HFFc6 (cell line): ENCODE measurements around the gene MIS12. TPM values are rescaled to one million over a fixed set of nuclear protein-coding genes. Genes with fewer than 3 reads are reported as not detected.
A peak's percentile ranks its signal among the peaks of the same experiment; 100 is the strongest.

Source experiments
- DNase-seq: peaks from one replicate; pipeline ENCODE4 v3.0.0-alpha.2; 2018
- H3K27ac Mint-ChIP-seq: 2 replicates; pipeline ENCODE4 v1.8.0; 2020; ENCODE audit warnings: mild to moderate bottlenecking, mixed read lengths
- H3K27me3 Mint-ChIP-seq: 2 replicates; pipeline ENCODE4 v1.8.0; 2021; ENCODE audit warnings: mild to moderate bottlenecking, moderate library complexity, mixed read lengths; ENCODE audit not compliant: insufficient read depth
- H3K36me3 Mint-ChIP-seq: 2 replicates; pipeline ENCODE4 v1.8.0; 2021; ENCODE audit warnings: low read depth, mixed read lengths
- H3K4me1 Mint-ChIP-seq: 2 replicates; pipeline ENCODE4 v1.8.0; 2020; ENCODE audit warnings: low read depth, mixed read lengths
- H3K4me3 Mint-ChIP-seq: 2 replicates; pipeline ENCODE4 v1.8.0; 2020; ENCODE audit warnings: mild to moderate bottlenecking, moderate library complexity, mixed read lengths
- H3K9me3 Mint-ChIP-seq: 2 replicates; pipeline ENCODE4 v1.8.0; 2020; ENCODE audit warnings: mild to moderate bottlenecking, mixed read lengths
- total RNA-seq, 6 experiments: library from RNA; stranded (reverse); fragmentation: NEBNext Ultra II Directional; extraction: Animal tissue kit (Norgen Biotek cat#: 25700); gene quantifications; 2 replicates in 1 of 6; 3 replicates in 5 of 6; pipeline ENCODE4 v1.2.3, GENCODE V29; 2021
- TF ChIP-seq, protein P1 (sequence below): fragments of 200-600 bp; sonication (generic); IDR thresholded peaks from 2 replicates; pipeline ENCODE4 v1.5.0; 2021; ENCODE audit warnings: antibody characterized with exemption, mild to moderate bottlenecking

The MIS12 gene
- total RNA-seq, 6 experiments from 2014 or later: 7.8 to 10.8 (median 9.5) TPM

DNA sequence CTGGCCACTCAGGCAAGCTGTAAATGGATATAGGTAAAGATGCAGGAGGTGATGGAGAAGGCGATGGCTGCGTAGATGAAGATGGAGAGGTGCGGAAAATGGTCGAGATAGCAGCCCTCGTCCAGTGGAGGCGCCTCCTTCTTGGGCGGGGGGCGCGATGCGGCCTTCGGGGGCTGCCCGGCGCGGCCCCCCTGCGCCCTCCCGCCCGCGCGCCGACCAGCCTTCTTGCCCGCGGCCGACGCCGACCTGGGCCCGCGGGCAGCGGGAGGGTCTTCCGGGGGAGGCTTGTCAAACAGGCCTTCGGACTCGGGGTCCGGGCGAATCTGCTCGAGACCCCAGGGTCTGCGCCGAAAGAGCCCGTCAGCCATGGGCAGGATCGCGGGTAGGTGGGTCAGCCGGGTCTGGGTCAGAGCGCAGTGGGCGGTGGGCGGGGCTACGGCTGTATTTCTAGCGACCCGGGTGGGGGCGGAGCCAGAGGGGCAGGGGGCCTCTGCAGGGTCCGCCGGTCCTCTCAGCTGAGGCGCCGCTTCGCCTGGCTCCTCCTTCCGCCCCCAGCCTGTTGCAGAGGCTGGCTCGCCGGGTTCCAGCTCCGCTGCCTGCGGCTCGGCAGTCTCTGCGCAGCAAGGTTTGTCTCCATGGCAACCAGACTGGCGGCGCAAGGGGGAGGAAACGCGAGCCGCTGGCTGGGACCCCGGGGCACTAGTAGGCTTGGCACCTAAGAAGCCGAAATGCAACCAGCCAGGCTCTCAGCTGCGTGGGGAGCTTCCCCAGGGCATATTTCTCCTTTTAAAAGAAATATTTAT is 14.4 kb downstream of the MIS12 start:
- TF ChIP-seq, protein P1, sequence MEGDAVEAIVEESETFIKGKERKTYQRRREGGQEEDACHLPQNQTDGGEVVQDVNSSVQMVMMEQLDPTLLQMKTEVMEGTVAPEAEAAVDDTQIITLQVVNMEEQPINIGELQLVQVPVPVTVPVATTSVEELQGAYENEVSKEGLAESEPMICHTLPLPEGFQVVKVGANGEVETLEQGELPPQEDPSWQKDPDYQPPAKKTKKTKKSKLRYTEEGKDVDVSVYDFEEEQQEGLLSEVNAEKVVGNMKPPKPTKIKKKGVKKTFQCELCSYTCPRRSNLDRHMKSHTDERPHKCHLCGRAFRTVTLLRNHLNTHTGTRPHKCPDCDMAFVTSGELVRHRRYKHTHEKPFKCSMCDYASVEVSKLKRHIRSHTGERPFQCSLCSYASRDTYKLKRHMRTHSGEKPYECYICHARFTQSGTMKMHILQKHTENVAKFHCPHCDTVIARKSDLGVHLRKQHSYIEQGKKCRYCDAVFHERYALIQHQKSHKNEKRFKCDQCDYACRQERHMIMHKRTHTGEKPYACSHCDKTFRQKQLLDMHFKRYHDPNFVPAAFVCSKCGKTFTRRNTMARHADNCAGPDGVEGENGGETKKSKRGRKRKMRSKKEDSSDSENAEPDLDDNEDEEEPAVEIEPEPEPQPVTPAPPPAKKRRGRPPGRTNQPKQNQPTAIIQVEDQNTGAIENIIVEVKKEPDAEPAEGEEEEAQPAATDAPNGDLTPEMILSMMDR: no peak
- Mint-ChIP-seq H3K9me3 (no peaks in the 10 kb centered on the region; the same call in 1 of the 2 replicates), H3K27ac (peak overlapping the region; percentile 74), H3K27me3 (no peaks in the 10 kb centered on the region; the same call in 1 of the 2 replicates), H3K4me1 (peaks cover 24% of the 10 kb centered on the region), H3K36me3 (peaks cover 26% of the 10 kb centered on the region), H3K4me3 (peak overlapping the region; percentile 98)
- DNase-seq: peak; percentile 81

DNA sequence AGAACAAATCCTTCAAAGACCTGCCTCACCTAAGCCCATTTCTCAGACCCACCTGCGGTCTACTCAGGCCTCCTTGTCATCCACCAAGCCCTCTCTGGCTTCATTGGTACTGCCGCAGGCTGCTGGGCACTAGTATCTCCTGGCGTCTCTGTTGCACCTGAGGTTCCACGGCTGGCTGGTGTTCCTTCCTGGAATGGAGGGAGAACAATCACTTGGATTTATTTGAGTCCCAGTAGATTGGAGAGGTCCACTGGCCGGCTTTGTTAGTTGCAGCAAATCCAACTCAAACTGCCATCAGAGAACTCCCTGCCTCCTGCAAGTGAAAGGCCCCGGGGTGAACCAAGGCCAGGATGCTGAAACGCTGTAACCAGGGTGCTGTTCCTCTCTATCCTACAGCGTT is 15.3 kb downstream of the MIS12 start:
- Mint-ChIP-seq H3K27ac (peak overlapping the region; percentile 19; the same call in 1 of the 2 replicates), H3K4me1 (peaks cover 24% of the 10 kb centered on the region), H3K36me3 (peaks cover 26% of the 10 kb centered on the region), H3K4me3 (peak overlapping the region; percentile 98), H3K9me3 (no peaks in the 10 kb centered on the region; the same call in 1 of the 2 replicates), H3K27me3 (no peaks in the 10 kb centered on the region; the same call in 1 of the 2 replicates)
- no peak for DNase-seq
- TF ChIP-seq, protein P1: no peak

DNA sequence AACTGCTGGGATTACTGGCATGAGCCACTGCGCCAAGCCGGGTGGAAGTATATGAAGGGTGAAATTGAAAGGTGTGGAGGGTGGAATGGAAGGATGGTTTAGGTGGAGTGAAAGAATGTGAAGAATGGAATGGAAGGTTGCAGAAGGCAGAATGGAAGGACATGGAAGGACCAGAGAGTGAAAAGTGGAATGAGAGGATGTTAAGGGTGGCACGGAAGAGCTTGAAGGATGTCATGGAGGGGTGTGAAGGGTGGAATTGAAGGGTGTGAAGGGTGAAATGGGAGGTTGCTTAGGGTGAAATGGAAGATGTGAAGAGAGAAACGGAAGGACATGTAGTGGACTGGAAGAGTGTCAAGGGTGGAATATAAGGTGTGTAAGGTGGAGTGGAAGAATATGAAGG is 16.2 kb downstream of the MIS12 start:
- H3K4me3 Mint-ChIP-seq: no peak overlapping the region
- DNase-seq: no peak
- no peak overlapping the region for H3K27ac Mint-ChIP-seq
- TF ChIP-seq, protein P1: no peak
- peaks cover 24% of the 10 kb centered on the region for H3K4me1 Mint-ChIP-seq
- no peaks in the 10 kb centered on the region; the same call in 1 of the 2 replicates for H3K27me3 Mint-ChIP-seq
- peaks cover 21% of the 10 kb centered on the region for H3K36me3 Mint-ChIP-seq
- H3K9me3 Mint-ChIP-seq: no peaks in the 10 kb centered on the region

DNA sequence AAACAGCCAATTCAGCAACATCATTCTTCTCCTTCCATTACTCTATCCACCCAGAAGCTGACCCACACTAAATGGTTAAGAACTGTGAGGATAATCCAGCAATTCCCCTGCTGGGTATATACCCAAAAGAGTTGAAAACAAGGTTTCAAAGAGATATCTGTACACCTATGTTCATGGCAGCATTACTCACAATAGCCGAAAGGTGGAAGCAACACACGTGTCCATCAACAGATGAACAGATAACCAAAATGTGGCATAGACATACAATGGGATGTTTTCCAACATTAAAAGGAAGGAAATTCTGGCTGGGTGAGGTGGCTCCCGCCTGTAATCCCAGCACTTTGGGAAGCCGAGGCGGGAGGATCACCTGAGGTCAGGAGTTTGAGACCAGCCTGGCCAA is 19.9 kb downstream of the MIS12 start:
- H3K36me3 Mint-ChIP-seq: peaks cover 20% of the 10 kb centered on the region; the same call in 1 of the 2 replicates
- peaks cover 25% of the 10 kb centered on the region for H3K4me1 Mint-ChIP-seq
- TF ChIP-seq, protein P1: no peak
- H3K27ac Mint-ChIP-seq: no peak overlapping the region
- H3K9me3 Mint-ChIP-seq: no peaks in the 10 kb centered on the region
- no peak for DNase-seq
- no peak overlapping the region for H3K4me3 Mint-ChIP-seq
- H3K27me3 Mint-ChIP-seq: no peaks in the 10 kb centered on the region; the same call in 1 of the 2 replicates

DNA sequence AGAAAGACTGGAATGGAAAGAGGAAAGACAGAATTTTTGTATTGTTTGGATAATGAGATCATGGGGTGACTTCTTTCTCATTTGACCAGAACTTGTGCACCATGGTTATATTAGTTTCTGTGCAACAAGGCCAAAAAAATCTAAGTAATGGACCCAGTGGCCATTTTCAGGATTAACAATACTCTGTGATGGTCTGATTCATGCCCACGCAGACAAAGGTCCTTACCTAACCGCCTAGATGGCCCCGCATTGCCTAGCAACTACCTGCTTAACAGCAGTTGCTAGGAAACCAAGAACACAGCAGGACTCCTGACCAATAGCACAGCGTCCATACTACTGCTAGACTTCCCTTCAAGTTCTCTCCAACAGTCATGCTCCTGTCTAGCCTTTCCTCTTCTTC is 22.4 kb downstream of the MIS12 start:
- no peaks in the 10 kb centered on the region for H3K9me3 Mint-ChIP-seq
- H3K27ac Mint-ChIP-seq: peak overlapping the region; percentile 98
- TF ChIP-seq, protein P1: no peak
- peaks cover 27% of the 10 kb centered on the region for H3K4me1 Mint-ChIP-seq
- H3K4me3 Mint-ChIP-seq: peak overlapping the region; percentile 78
- DNase-seq: peak; percentile 61
- peaks cover 32% of the 10 kb centered on the region for H3K36me3 Mint-ChIP-seq
- no peaks in the 10 kb centered on the region; the same call in 1 of the 2 replicates for H3K27me3 Mint-ChIP-seq
